PC-3 (cell line): ENCODE data around the gene CACNA1B. TPM values are rescaled to one million over a fixed set of nuclear protein-coding genes. Genes with fewer than 3 reads are reported as not detected.

Source experiments
- ATAC-seq: fragments of 200-7000 bp; cut with Tn5 transposase; 2 replicates; pipeline ENCODE4 v1.9.1; 2020; ENCODE audit warnings: mild to moderate bottlenecking, moderate library complexity
- BruUV-seq: library from RNA; stranded (reverse); fragments of 400-500 nt; replicated peaks from 2 replicates; lab custom pipeline; 2021; lab: Mats Ljungman, UMichigan
- CTCF ChIA-PET: fragments of 300-600 bp; sonication (Branson Sonifier 250); formaldehyde crosslinking; loops from one replicate; lab custom pipeline; 2022; ENCODE audit warnings: antibody characterized with exemption; lab: Charles Lee
- POLR2A ChIA-PET: fragments of 300-600 bp; sonication (Branson Sonifier 250); formaldehyde crosslinking; loops from one replicate; lab custom pipeline; 2022; ENCODE audit warnings: antibody characterized with exemption; ENCODE audit not compliant: unreplicated experiment; lab: Charles Lee
- DNase-seq: peaks from one replicate; pipeline ENCODE4 v3.0.0-alpha.2; 2015
- H2AFZ ChIP-seq: fragments of 300-600 bp; sonication (generic); 2 replicates; pipeline ENCODE4 v1.6.0; 2016; ENCODE audit warnings: antibody characterized with exemption, low read length
- H3F3A ChIP-seq: fragments of 300-600 bp; sonication (generic); one replicate; pipeline ENCODE4 v1.6.0; 2017; ENCODE audit warnings: antibody characterized with exemption, low read length, control low read depth, mild to moderate bottlenecking; ENCODE audit not compliant: unreplicated experiment
- H3K27ac ChIP-seq: fragments of 300-600 bp; sonication (generic); 2 replicates; pipeline ENCODE4 v1.5.1; 2016; ENCODE audit warnings: mild to moderate bottlenecking, low read length
- H3K27me3 ChIP-seq: fragments of 300-600 bp; sonication (generic); 2 replicates; pipeline ENCODE4 v1.6.1; 2016; ENCODE audit warnings: low read length, mixed read lengths
- H3K36me3 ChIP-seq: fragments of 300-600 bp; sonication (generic); 2 replicates; pipeline ENCODE4 v1.6.1; 2016; ENCODE audit warnings: low read depth, mixed run types, low read length, mixed read lengths
- H3K4me1 ChIP-seq: fragments of 300-600 bp; sonication (generic); 2 replicates; pipeline ENCODE4 v1.5.1; 2016; ENCODE audit warnings: low read length; ENCODE audit not compliant: insufficient read depth
- H3K4me2 ChIP-seq: fragments of 300-600 bp; sonication (generic); 2 replicates; pipeline ENCODE4 v1.6.0; 2016; ENCODE audit warnings: low read length
- H3K4me3 ChIP-seq: fragments of 300-600 bp; sonication (generic); 2 replicates; pipeline ENCODE4 v1.5.1; 2016; ENCODE audit warnings: mild to moderate bottlenecking, low read length, mixed read lengths
- H3K79me2 ChIP-seq: fragments of 300-600 bp; sonication (generic); 2 replicates; pipeline ENCODE4 v1.6.1; 2017; ENCODE audit warnings: low read length, mixed read lengths
- H3K9ac ChIP-seq: fragments of 300-600 bp; sonication (generic); 2 replicates; pipeline ENCODE4 v1.6.0; 2016; ENCODE audit warnings: mild to moderate bottlenecking, low read length
- H3K9me2 ChIP-seq: fragments of 300-600 bp; sonication (generic); replicated peaks from 2 replicates; pipeline ENCODE4 v1.6.1; 2016; ENCODE audit warnings: mixed run types, low read length, mixed read lengths
- H3K9me3 ChIP-seq: fragments of 300-600 bp; sonication (generic); 2 replicates; pipeline ENCODE4 v1.6.1; 2016; ENCODE audit warnings: low read length, mixed read lengths
- H4K20me1 ChIP-seq: fragments of 300-600 bp; sonication (generic); 2 replicates; pipeline ENCODE4 v1.6.1; 2016; ENCODE audit warnings: low read length, mixed read lengths
- EZH2 ChIP-seq: fragments of 300-600 bp; sonication (generic); IDR thresholded peaks from one replicate; pipeline ENCODE4 v1.6.1; 2017; ENCODE audit warnings: antibody characterized with exemption, mild to moderate bottlenecking, low read length; ENCODE audit not compliant: unreplicated experiment
- EZH2phosphoT487 ChIP-seq: fragments of 300-600 bp; sonication (generic); IDR thresholded peaks from 2 replicates; pipeline ENCODE4 v1.6.1; 2018; ENCODE audit warnings: mild to moderate bottlenecking, antibody characterized with exemption, low read length, borderline replicate concordance
- intact Hi-C: fragments of 100-400 bp; cut with micrococcal nuclease; formaldehyde crosslinking; loops from 2 replicates; pipeline ENCODE4 v1.9.0; 2023
- total RNA-seq: library from RNA; depleted of rRNA; stranded (reverse); fragments of >200 nt; gene quantifications from 2 replicates; pipeline ENCODE4 v1.2.3, GENCODE V29; 2014
- TF ChIP-seq, protein P1 (sequence below): fragments of 300-600 bp; sonication (generic); conservative IDR thresholded peaks from 2 replicates; pipeline ENCODE4 v1.5.1; 2017; ENCODE audit warnings: antibody characterized with exemption, low read depth, mild to moderate bottlenecking, low read length

Gene CACNA1B
- total RNA-seq, 1 experiment from 2014 or later = not detected

DNA sequence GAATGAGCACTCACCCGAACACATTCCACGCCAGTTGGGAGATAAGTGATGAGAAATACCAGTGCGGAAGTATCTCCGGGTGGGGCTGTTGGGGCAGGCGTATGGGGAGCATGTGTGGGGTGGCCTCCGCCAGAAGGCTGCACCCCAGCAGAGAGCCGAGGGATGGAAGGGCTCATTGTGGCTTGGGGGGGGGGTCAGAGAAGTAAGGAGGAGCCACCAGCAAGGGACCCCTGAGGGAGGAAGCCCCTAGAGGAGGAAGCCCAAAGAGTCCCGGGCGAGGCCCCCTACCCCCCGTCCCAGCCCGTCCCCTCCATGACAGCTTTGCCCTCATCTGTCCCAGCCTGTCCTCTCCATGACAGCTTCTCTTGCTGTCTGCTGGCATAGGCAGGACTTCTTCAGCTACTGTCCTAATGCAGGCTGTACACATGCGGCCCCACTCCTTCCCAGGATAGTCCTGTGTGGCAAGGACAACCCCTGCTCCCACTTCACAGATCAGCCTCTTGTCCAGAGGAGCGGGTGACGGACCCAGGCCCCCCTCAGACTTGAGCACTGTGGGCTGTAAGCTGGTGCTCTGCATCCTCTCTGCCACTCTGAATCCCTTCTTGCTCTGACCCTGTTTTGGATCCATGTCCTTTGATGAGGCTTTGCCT is 239.6 kb downstream of the CACNA1B start:
- no peak overlapping the region for H3K27ac ChIP-seq
- H3K9me2 ChIP-seq = no peaks in the 10 kb centered on the region
- DNase-seq (no peak), ATAC-seq (no peak)
- no peaks in the 10 kb centered on the region for H3K79me2 ChIP-seq
- no peak overlapping the region for H3K4me2 ChIP-seq
- no peaks in the 10 kb centered on the region for H3K4me1 ChIP-seq
- TF ChIP-seq EZH2 (no peak), EZH2phosphoT487 (no peak)
- TF ChIP-seq, protein P1, sequence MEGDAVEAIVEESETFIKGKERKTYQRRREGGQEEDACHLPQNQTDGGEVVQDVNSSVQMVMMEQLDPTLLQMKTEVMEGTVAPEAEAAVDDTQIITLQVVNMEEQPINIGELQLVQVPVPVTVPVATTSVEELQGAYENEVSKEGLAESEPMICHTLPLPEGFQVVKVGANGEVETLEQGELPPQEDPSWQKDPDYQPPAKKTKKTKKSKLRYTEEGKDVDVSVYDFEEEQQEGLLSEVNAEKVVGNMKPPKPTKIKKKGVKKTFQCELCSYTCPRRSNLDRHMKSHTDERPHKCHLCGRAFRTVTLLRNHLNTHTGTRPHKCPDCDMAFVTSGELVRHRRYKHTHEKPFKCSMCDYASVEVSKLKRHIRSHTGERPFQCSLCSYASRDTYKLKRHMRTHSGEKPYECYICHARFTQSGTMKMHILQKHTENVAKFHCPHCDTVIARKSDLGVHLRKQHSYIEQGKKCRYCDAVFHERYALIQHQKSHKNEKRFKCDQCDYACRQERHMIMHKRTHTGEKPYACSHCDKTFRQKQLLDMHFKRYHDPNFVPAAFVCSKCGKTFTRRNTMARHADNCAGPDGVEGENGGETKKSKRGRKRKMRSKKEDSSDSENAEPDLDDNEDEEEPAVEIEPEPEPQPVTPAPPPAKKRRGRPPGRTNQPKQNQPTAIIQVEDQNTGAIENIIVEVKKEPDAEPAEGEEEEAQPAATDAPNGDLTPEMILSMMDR = no peak
- H3K36me3 ChIP-seq = no peaks in the 10 kb centered on the region
- no peaks in the 10 kb centered on the region for H3F3A ChIP-seq
- H4K20me1 ChIP-seq = no peaks in the 10 kb centered on the region
- no peaks in the 10 kb centered on the region for H3K27me3 ChIP-seq
- no TSS peak for BruUV-seq
- POLR2A ChIA-PET = no interaction called here
- H3K9ac ChIP-seq = no peak overlapping the region
- H3K9me3 ChIP-seq = no peaks in the 10 kb centered on the region
- CTCF ChIA-PET = no interaction called here
- intact Hi-C loops = no loop called here
- no peak overlapping the region for H3K4me3 ChIP-seq
- H2AFZ ChIP-seq = no peak overlapping the region

DNA sequence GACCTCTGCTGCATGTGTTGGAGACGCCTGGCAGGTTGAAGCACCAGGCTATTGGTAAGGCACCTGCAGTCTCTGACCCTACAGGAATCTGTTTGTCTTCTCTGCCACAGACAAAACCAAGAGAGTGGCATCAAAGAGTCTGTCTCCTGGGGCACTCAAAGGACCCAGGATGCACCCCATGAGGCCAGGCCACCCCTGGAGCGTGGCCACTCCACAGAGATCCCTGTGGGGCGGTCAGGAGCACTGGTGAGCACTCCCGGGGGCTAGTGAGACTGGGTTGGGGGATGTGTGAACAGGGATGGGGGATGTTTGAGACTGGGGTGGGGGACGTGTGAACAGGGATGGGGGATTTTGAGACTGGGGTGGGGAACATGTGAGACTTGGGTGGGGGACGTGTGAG is 240.3 kb downstream of the CACNA1B start:
- CTCF ChIA-PET = no interaction called here

GRCh38 chr9:138118601-138119071 is 241.1 kb downstream of the CACNA1B start:
- BruUV-seq = no TSS peak
- POLR2A ChIA-PET = no interaction called here
- intact Hi-C loops = no loop called here
- ATAC-seq = no peak
- no peak for TF ChIP-seq EZH2phosphoT487
- no peak for TF ChIP-seq EZH2
- TF ChIP-seq, protein P1 = no peak
- Histone ChIP-seq H3K27me3 (0 out of 2 replicates have a peak, but pooled peaks cover 5% of the 10 kb centered on the region), H3F3A (no peaks in the 10 kb centered on the region), H2AFZ (no peak overlapping the region), H3K4me3 (no peak overlapping the region), H3K9ac (no peak overlapping the region), H3K79me2 (no peaks in the 10 kb centered on the region), H3K4me2 (no peak overlapping the region), H3K4me1 (no peaks in the 10 kb centered on the region), H4K20me1 (no peaks in the 10 kb centered on the region), H3K9me3 (no peaks in the 10 kb centered on the region), H3K36me3 (no peaks in the 10 kb centered on the region), H3K27ac (no peak overlapping the region), H3K9me2 (no peaks in the 10 kb centered on the region)
- no peak for DNase-seq
- CTCF ChIA-PET = no interaction called here

More for the DNA sequence above, 240.3 kb downstream of the CACNA1B start:
- Histone ChIP-seq H2AFZ (no peak overlapping the region), H3K36me3 (no peaks in the 10 kb centered on the region), H3K9me2 (no peaks in the 10 kb centered on the region), H3K4me3 (no peak overlapping the region), H3K4me2 (no peak overlapping the region), H3F3A (no peaks in the 10 kb centered on the region), H4K20me1 (no peaks in the 10 kb centered on the region), H3K27ac (no peak overlapping the region), H3K27me3 (0 out of 2 replicates have a peak, but pooled peaks cover 1% of the 10 kb centered on the region), H3K4me1 (no peaks in the 10 kb centered on the region), H3K9ac (no peak overlapping the region), H3K79me2 (no peaks in the 10 kb centered on the region), H3K9me3 (no peaks in the 10 kb centered on the region)
- no peak for DNase-seq
- POLR2A ChIA-PET = no interaction called here
- ATAC-seq = no peak
- no TSS peak for BruUV-seq
- TF ChIP-seq EZH2phosphoT487 = no peak
- TF ChIP-seq, protein P1 = no peak
- TF ChIP-seq EZH2 = no peak
- intact Hi-C loops = no loop called here
